ENCODE results near the gene CHCHD6.

The CHCHD6 gene

GRCh38 chr3:126834596-126835471, 130.8 kb downstream of the CHCHD6 start:
- DNase-seq = no peak

DNA sequence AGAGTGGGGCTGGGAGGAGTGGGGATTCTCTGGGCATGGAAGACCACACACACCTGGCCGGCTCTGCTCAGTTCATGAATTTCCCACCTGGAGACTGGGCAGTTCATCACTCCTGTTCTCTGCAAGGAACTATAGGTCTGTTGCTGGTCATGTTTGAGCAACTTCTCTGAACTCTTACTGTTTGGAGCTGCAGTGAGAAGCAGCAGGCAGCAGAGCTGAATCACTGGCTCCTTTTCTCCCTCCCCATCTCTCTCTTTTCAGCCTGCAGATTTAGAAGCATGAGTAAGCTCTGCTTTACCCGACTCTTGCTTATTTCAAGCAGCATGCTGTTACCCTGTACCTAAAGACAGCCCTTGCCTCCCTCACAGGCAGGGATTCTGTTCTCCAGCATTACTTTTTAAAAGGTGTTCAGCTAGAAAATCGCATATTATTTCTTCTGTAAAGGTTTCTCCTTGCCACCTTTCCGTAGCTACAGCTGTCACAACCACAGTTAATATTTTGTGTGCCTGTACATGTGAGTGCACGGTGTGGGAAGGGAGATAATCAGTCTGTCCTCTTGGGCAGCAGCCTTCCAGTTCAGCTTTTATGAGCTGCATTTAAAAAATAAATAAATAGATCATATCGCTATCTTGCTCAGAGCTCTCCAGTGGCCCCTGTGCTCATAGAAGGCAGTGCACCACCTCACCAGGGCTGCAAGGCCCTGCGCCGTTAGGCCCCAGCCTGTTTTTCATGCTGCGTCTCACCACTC, 131.6 kb downstream of the CHCHD6 start:
- no peak for DNase-seq

GRCh38 chr3:126836220-126836860, 132.3 kb downstream of the CHCHD6 start:
- no peak for DNase-seq

DNA sequence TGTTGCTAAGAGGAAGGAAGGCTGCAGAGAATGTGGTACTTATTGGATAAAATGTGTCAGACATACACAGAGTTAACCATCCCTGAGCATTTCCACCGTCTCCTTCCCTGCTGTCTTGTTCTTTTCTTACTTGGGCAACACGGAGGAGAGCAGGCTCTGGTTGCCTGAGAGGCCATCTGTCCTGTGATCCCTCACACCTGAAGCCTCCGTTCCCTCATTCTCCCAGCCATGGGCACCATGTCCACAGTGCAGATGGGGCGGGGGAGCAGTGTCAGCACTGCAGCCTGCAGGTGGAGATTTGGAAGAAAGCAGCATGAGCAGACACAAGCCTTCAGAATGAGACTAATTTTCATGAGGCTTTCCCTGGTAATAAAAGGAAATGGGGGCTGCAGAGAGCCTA, 133.7 kb downstream of the CHCHD6 start:
- DNase-seq = no peak

DNA sequence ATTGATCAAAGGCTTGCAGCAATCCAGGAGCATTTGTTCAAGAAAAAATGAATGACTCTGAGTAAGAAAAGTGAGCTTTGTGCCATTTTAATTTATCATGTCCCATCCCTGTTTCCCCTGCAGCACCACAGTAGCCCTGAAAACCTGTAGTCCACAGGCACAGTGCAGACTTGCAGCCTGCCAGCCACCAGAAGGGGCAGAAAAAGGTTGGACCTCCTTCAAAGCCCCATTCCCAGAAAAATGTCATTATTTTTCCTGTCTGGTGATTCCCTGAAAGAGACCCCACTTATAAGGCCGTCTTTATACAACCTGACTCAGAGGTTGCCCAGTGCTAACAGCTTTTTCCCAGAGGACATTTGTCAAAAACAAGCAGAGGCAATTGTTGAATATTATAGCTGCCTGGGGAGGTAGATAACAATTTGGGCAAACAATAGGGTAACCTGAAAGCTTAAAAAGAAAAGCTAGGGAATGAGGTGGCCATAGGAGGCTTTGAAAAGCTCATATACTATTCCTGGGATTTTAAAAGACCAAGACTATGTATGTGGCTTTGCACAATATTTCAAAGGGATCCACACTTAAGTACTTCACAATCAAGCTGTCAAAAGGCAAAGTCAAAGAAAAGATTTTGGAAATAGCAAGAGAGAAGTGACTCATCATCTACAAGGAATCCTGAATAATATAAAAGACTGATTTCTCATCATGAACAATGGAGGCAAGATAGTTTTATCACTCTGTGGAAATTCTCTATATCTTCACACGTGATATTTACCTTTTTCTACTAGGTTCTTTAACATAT, 142.1 kb downstream of the CHCHD6 start:
- DNase-seq = no peak

DNA sequence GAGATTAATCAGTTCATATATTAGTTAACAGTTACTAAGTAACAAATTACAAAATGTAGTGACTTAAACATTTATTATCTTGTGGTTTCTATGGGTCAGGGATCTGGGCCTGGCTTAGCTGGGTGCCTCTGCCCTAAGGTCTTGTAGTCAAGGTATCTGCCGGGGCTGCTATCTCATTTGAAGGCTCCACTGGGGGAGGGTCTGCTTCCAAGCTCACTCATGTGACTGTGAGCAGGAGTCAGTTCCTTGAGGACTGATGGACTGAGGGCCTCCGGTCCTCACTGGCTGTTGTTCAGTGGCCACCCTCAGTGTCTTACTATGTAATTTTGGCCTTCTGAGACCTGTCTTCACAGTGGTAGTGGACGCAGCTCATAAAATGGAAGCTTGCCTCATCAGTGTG, 143.0 kb downstream of the CHCHD6 start:
- no peak for DNase-seq

DNA sequence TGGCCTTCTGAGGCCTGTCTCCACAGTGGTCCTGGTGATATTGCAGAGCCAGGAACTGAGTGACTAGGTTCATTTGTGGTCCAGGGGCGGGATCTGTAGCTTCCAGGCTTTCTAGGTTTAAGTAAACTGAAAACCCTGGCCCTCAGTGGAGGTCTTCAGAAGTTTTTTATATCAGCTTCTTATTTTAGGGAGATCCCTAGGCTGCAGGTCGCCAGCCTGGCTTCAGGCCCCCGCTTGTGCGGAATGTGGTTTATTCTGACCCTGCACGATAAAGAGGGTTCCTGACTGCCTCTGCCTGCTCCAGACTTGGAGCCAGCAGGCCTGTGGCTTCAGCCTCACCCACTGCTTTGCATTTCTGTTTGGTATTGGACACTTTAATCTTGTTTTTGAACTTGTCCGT, 145.0 kb downstream of the CHCHD6 start:
- DNase-seq = no peak

DNA sequence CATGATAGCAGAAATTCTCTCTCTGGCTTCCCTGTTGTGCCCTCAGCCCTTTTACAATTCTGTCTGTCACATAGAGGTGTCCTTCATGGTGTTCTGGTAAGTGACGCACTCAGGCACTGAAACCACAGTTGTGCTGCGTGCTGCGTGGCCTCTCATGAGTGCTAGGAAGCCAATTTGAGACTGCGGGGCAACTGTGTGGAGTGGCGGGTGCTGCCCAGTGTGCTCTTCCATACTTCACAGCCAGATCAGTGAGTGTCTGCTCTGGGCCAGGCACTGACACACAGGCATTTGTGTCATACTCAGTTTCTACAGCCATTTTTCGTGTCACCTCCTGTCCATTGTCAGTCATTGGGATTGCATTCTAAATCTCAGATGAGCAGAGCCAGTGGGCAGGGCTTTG, 145.7 kb downstream of the CHCHD6 start:
- no peak for DNase-seq

- DNase-seq = no peak
Observed at GRCh38 chr3:126850370-126851085, 146.5 kb downstream of the CHCHD6 start.

DNA sequence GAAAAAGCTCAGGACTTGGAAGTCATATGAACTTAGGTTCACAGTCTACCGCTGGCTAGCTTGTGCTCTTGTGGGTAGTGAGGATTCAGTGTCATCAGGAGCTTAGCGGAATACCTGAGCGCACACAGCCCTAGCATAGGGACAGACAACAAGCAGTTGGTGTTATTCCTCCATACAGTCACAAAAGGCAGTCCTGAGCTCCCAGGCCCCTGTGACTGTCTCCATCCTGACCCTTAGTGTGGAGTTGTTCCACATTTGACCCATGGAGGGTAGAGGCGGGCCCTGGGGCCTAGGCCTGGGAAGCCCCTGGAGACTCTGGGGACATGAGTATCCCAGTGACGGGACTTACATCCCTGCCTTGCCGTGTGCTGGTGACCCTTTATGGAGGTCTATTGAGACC, 147.3 kb downstream of the CHCHD6 start:
- DNase-seq = no peak

DNA sequence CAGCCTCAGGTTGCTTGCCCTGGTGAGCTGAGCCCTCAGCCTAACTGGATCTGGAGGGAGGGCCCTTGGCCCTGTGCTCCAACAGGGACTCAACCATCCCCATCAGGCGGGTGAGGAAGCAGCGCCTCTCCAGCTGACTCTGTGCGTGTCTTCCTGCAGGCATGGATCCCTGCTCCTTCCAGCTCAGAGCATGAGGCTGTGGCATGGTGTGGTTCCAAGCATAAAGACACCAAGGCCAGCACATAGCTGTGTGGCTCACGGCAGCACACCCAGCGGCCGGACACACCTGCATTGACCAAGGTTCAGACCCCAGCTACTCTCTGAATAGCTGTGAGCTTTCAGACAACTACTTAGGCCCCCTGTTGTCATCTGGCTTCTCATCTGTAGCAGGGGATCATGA, 147.9 kb downstream of the CHCHD6 start:
- DNase-seq = no peak

DNA sequence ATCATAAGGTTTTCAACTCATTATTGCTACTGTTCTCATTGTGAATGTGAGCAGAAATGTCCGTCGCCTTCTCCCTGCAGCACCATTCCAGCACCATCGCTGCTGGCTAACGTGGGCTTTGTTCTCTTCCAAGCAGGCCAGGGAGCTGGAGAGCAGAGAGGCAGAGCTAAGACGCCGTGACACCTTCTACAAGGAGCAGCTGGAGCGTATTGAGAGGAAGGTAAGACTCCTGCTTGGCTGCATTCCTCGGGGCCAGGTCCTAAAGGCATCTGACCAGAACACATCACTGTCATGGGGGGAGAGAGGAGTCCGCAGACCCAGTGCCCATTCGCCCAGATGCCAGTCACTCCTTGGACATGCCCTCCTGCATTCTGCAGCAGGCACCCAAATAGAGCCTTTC, 148.5 kb downstream of the CHCHD6 start:
- DNase-seq = no peak

DNA sequence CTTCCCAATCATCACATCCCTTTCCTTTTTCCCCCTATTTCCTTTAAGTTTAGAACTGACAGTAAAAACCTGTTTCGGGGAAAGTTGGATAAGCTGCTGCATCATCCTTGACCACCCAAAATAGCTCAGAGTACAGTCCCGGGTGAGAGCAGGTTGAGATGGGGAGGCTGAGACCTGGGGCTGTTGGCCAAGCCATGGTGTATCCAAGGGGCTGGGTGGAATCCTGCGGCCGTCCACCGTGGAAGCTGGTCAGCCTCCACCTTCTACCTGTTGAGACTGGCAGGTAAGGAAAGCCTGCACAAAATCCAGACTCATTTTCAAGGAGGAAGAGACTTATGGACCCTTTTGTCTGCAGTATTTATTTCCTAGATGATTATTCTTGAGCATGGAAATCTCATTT, 150.6 kb downstream of the CHCHD6 start:
- no peak for DNase-seq

DNA sequence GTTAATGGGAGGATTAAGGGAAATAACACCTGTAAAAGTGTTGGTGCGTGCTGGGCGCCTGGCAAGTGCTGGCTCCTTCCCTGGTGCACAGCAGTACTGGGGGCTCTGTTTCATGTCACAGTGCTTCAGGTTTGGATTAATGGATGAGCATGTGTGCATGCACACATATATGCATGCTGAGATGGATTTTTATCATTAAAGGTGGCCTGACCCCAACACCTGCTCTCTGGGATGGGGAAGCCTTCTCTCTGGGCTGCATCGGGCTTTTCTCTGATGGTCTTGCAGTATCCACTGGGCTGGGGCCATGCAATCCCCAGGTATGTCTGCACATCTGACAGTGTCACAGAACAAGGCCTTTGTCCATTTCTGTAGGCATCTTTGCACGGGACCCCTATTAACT, 151.3 kb downstream of the CHCHD6 start:
- DNase-seq = no peak

- no peak for DNase-seq
Observed at GRCh38 chr3:126857928-126858327, 153.9 kb downstream of the CHCHD6 start.

GRCh38 chr3:126858401-126858800, 154.4 kb downstream of the CHCHD6 start:
- no peak for DNase-seq

DNA sequence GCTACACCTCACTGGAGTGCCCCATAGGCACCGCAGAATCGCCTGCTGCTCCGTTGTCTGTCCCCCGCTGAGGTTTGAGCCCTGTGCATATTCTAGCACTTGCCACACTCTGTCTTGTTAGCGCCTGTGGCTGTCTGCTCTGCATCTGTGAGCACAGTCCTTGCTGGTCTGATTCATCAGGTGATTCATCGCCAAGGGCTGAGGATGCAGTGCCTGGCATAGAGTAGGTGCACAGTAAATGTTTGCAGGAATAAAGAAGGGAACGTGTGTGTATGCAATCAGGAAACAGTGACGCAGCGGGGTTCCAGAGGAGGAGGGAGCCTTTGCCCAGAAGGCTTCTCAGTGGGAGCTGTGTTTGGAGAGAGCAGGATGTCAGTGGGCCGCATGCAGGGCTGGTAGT, 154.8 kb downstream of the CHCHD6 start:
- no peak for DNase-seq

GRCh38 chr3:126859415-126860246, 155.6 kb downstream of the CHCHD6 start:
- DNase-seq = no peak

- no peak for DNase-seq
Observed at GRCh38 chr3:126865736-126866135, 161.7 kb downstream of the CHCHD6 start.

GRCh38 chr3:126866175-126866759, 162.2 kb downstream of the CHCHD6 start:
- no peak for DNase-seq

All from stimulated activated CD4-positive, alpha-beta T cell treated with anti-CD3 and anti-CD28 coated beads, Interleukin-2, amount 100 ng/mL, for 48 hours (primary cell).